PFSK-1 (cell line): Measurements from ENCODE around the gene STXBP1.
A peak's percentile ranks its signal among the peaks of the same experiment; 100 is the strongest.

Experiments used
- FOXP2 ChIP-seq: optimal IDR thresholded peaks from 2 replicates; pipeline ENCODE3; 2011; ENCODE audit warnings: borderline replicate concordance, control low read depth, inconsistent platforms; ENCODE audit not compliant: insufficient read depth; ENCODE audit errors: extremely low read length, extremely low read depth
- POLR2AphosphoS5 ChIP-seq: IDR thresholded peaks from 2 replicates; pipeline ENCODE4 v1.6.1; 2012; ENCODE audit warnings: low read depth, mild to moderate bottlenecking, control low read depth, low read length, moderate library complexity
- REST ChIP-seq, 2 experiments: IDR thresholded peaks; 2 replicates each; pipeline versions ENCODE4 v1.6.1 to v1.8.0; 2011 to 2012; ENCODE audit warnings: low read depth in 2 of 2, low read length in 2 of 2, control low read depth in 1 of 2, inconsistent platforms in 1 of 2, mild to moderate bottlenecking in 1 of 2, moderate library complexity in 1 of 2; ENCODE audit not compliant: insufficient read depth in 1 of 2
- SIN3A ChIP-seq: IDR thresholded peaks from 2 replicates; pipeline ENCODE4 v1.6.1; 2012; ENCODE audit warnings: mild to moderate bottlenecking, low read length, moderate library complexity, borderline replicate concordance; ENCODE audit not compliant: insufficient read depth
- TAF1 ChIP-seq: IDR thresholded peaks from 2 replicates; pipeline ENCODE4 v1.6.1; 2012; ENCODE audit warnings: low read length, control low read depth, borderline replicate concordance; ENCODE audit not compliant: insufficient read depth

Gene STXBP1

GRCh38 chr9:127714020-127714750, 102.1 kb downstream of the STXBP1 start:
- TF ChIP-seq REST (IDR thresholded peaks at IDR 0.05; ENCODE audit: insufficient read depth in 1 of 2, low read depth in 2 of 2, low read length in 2 of 2) (no peak), POLR2AphosphoS5 (no peak), SIN3A (no peak), FOXP2 (no peak), TAF1 (no peak)

GRCh38 chr9:127714951-127715469, 102.9 kb downstream of the STXBP1 start:
- no peak for TF ChIP-seq REST (IDR thresholded peaks at IDR 0.05; ENCODE audit: insufficient read depth in 1 of 2, low read depth in 2 of 2, low read length in 2 of 2)
- no peak for TF ChIP-seq SIN3A
- TF ChIP-seq TAF1 = no peak
- TF ChIP-seq FOXP2 = no peak
- no peak for TF ChIP-seq POLR2AphosphoS5

GRCh38 chr9:127715470-127716337, 103.6 kb downstream of the STXBP1 start, which contains the start of the genes PTRH1 and TTC16:
TSS of gene PTRH1 (minus strand) at chr9:127715663. CDS start at chr9:127715639, 24 bp downstream.
TSS of gene TTC16 (plus strand) at chr9:127716079. CDS start at chr9:127716146, 67 bp downstream.
- TF ChIP-seq TAF1 = no peak
- TF ChIP-seq SIN3A = peak; percentile 57; the same call in 1 of the 2 replicates

GRCh38 chr9:127716412-127716811, 104.3 kb downstream of the STXBP1 start:
- TF ChIP-seq FOXP2 (no peak), REST (IDR thresholded peaks at IDR 0.05; ENCODE audit: insufficient read depth in 1 of 2, low read depth in 2 of 2, low read length in 2 of 2) (no peak), TAF1 (no peak), POLR2AphosphoS5 (no peak)

GRCh38 chr9:127717766-127718165, 105.7 kb downstream of the STXBP1 start:
- TF ChIP-seq POLR2AphosphoS5 = no peak
- no peak for TF ChIP-seq REST (IDR thresholded peaks at IDR 0.05; ENCODE audit: insufficient read depth in 1 of 2, low read depth in 2 of 2, low read length in 2 of 2)
- TF ChIP-seq FOXP2 = no peak
- TF ChIP-seq TAF1 = no peak
- TF ChIP-seq SIN3A = no peak
